ENCODE measurements around the gene FKBP15. TPM values are rescaled to one million over a fixed set of nuclear protein-coding genes. Genes with fewer than 3 reads are reported as not detected.
"Not testable (repeated sequence)": the region's sequence is repeated elsewhere in the genome, so short reads cannot be mapped to it uniquely, and the experiment has no call there.

Gene FKBP15
- total RNA-seq, 1 experiment from 2014 or later = 16.8 TPM

GRCh38 chr9:113238202-113238858 lies 17.3 kb upstream of the FKBP15 start:
- DNase-seq (ENCODE audit: extremely low read depth, low read depth) = no peak

GRCh38 chr9:113237026-113237425 lies 15.9 kb upstream of the FKBP15 start:
- no peak for DNase-seq (ENCODE audit: extremely low read depth, low read depth)

- DNase-seq (ENCODE audit: extremely low read depth, low read depth) = not testable (repeated sequence)
Measured at GRCh38 chr9:113235701-113236255, 14.7 kb upstream of the FKBP15 start.

GRCh38 chr9:113231701-113232100 lies 10.6 kb upstream of the FKBP15 start:
- DNase-seq (ENCODE audit: extremely low read depth, low read depth) = no peak

- no peak for DNase-seq (ENCODE audit: extremely low read depth, low read depth)
Measured at GRCh38 chr9:113228130-113228665, 7.1 kb upstream of the FKBP15 start.

GRCh38 chr9:113227436-113227835 lies 6.4 kb upstream of the FKBP15 start:
- no peak for DNase-seq (ENCODE audit: extremely low read depth, low read depth)

- no peak for DNase-seq (ENCODE audit: extremely low read depth, low read depth)
Measured at GRCh38 chr9:113223963-113224362, 2.9 kb upstream of the FKBP15 start.

- DNase-seq (ENCODE audit: extremely low read depth, low read depth) = peak; percentile 35
Measured at GRCh38 chr9:113222482-113222841, 1.4 kb upstream of the FKBP15 start.

- DNase-seq (ENCODE audit: extremely low read depth, low read depth) = no peak
Measured at GRCh38 chr9:113221800-113222481, 864 bp upstream of the FKBP15 start.

GRCh38 chr9:113220467-113221002 lies 542 bp downstream of the FKBP15 start:
- no peak for DNase-seq (ENCODE audit: extremely low read depth, low read depth)

- no peak for DNase-seq (ENCODE audit: extremely low read depth, low read depth)
Measured at GRCh38 chr9:113219969-113220368, 1.1 kb downstream of the FKBP15 start.

GRCh38 chr9:113219186-113219936 lies 1.7 kb downstream of the FKBP15 start:
- DNase-seq (ENCODE audit: extremely low read depth, low read depth) = no peak

GRCh38 chr9:113216406-113216805 lies 4.7 kb downstream of the FKBP15 start:
- DNase-seq (ENCODE audit: extremely low read depth, low read depth) = no peak

- no peak for DNase-seq (ENCODE audit: extremely low read depth, low read depth)
Measured at GRCh38 chr9:113215132-113215531, 5.9 kb downstream of the FKBP15 start.

- no peak for DNase-seq (ENCODE audit: extremely low read depth, low read depth)
Measured at GRCh38 chr9:113210815-113211214, 10.3 kb downstream of the FKBP15 start.

GRCh38 chr9:113205861-113206260 lies 15.2 kb downstream of the FKBP15 start:
- no peak for DNase-seq (ENCODE audit: extremely low read depth, low read depth)

- DNase-seq (ENCODE audit: extremely low read depth, low read depth) = no peak
Measured at GRCh38 chr9:113205432-113205831, 15.6 kb downstream of the FKBP15 start.

- DNase-seq (ENCODE audit: extremely low read depth, low read depth) = no peak
Measured at GRCh38 chr9:113199683-113200329, 21.3 kb downstream of the FKBP15 start.

GRCh38 chr9:113192455-113192854 lies 28.6 kb downstream of the FKBP15 start:
- no peak for DNase-seq (ENCODE audit: extremely low read depth, low read depth)

GRCh38 chr9:113187929-113188595 lies 33.0 kb downstream of the FKBP15 start:
- DNase-seq (ENCODE audit: extremely low read depth, low read depth) = peak; percentile 50
